Progenitor cell of endocrine pancreas (in vitro differentiated cells): Measurements from ENCODE around the gene RFPL3. TPM values are rescaled to one million over a fixed set of nuclear protein-coding genes. Genes with fewer than 3 reads are reported as not detected.

Experiments
- DNase-seq: peaks from one replicate; pipeline ENCODE4 v3.0.0; 2021; ENCODE audit warnings: low spot score; ENCODE audit not compliant: unreplicated experiment
- H3K27ac Mint-ChIP-seq: 2 replicates; pipeline ENCODE4 v1.8.0; 2021; ENCODE audit warnings: mild to moderate bottlenecking, moderate library complexity, mixed read lengths
- H3K27me3 Mint-ChIP-seq: 2 replicates; pipeline ENCODE4 v1.8.0; 2021; ENCODE audit warnings: mixed read lengths
- H3K36me3 Mint-ChIP-seq: 2 replicates; pipeline ENCODE4 v1.8.0; 2022; ENCODE audit warnings: mixed read lengths; ENCODE audit not compliant: insufficient read depth
- H3K4me1 Mint-ChIP-seq: 2 replicates; pipeline ENCODE4 v1.8.0; 2021; ENCODE audit warnings: low read depth, mixed read lengths
- H3K4me3 Mint-ChIP-seq: 2 replicates; pipeline ENCODE4 v1.8.0; 2021; ENCODE audit warnings: low read depth, mild to moderate bottlenecking, moderate library complexity, mixed read lengths
- H3K9me3 Mint-ChIP-seq: 2 replicates; pipeline ENCODE4 v1.8.0; 2021; ENCODE audit warnings: low read depth, mixed read lengths
- total RNA-seq: library from RNA; stranded (reverse); gene quantifications from 2 replicates; pipeline ENCODE4 v1.2.1, GENCODE V29; 2021
- TF ChIP-seq, protein P1 (sequence below): fragments of 200-600 bp; sonication (generic); IDR thresholded peaks from one replicate; pipeline ENCODE4 v1.5.0; 2021; ENCODE audit warnings: antibody characterized with exemption, mild to moderate bottlenecking; ENCODE audit not compliant: unreplicated experiment

RFPL3 gene
- total RNA-seq, 1 donor from 2014 or later: not detected

DNA sequence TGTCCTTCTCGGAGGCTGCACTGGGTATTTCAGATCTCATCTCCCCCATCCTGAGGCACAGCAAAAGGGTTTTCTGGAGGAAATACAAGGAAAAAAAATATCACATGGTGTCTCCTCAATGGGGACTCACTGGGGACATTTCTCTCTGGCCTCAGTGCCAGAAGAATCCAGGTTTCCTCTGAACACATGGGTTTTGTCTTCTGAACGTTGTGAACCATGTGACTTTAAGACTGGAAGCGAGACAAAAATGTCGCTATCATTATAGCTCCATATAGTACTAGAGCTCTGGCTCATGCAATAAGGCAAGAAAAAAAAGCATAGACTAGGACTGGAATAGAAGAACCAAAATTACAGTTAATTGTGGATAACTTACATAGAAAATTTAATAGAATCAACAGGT, 44.9 kb upstream of the RFPL3 start:
- TF ChIP-seq, protein P1, sequence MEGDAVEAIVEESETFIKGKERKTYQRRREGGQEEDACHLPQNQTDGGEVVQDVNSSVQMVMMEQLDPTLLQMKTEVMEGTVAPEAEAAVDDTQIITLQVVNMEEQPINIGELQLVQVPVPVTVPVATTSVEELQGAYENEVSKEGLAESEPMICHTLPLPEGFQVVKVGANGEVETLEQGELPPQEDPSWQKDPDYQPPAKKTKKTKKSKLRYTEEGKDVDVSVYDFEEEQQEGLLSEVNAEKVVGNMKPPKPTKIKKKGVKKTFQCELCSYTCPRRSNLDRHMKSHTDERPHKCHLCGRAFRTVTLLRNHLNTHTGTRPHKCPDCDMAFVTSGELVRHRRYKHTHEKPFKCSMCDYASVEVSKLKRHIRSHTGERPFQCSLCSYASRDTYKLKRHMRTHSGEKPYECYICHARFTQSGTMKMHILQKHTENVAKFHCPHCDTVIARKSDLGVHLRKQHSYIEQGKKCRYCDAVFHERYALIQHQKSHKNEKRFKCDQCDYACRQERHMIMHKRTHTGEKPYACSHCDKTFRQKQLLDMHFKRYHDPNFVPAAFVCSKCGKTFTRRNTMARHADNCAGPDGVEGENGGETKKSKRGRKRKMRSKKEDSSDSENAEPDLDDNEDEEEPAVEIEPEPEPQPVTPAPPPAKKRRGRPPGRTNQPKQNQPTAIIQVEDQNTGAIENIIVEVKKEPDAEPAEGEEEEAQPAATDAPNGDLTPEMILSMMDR: no peak
- no peak overlapping the region for H3K4me3 Mint-ChIP-seq
- no peak overlapping the region for H3K27ac Mint-ChIP-seq
- no peaks in the 10 kb centered on the region for H3K9me3 Mint-ChIP-seq
- DNase-seq: no peak
- H3K36me3 Mint-ChIP-seq: no peaks in the 10 kb centered on the region
- peaks cover 3% of the 10 kb centered on the region for H3K27me3 Mint-ChIP-seq
- no peaks in the 10 kb centered on the region for H3K4me1 Mint-ChIP-seq

- DNase-seq: no peak
- Mint-ChIP-seq H3K9me3 (no peaks in the 10 kb centered on the region), H3K4me1 (no peaks in the 10 kb centered on the region), H3K27me3 (peaks cover 6% of the 10 kb centered on the region), H3K4me3 (no peak overlapping the region), H3K36me3 (no peaks in the 10 kb centered on the region), H3K27ac (no peak overlapping the region)
- TF ChIP-seq, protein P1: no peak
Measured at GRCh38 chr22:32313532-32313931, 44.1 kb upstream of the RFPL3 start.

- H3K27ac Mint-ChIP-seq: no peak overlapping the region
- H3K9me3 Mint-ChIP-seq: no peaks in the 10 kb centered on the region
- TF ChIP-seq, protein P1: no peak
- peaks cover 4% of the 10 kb centered on the region for H3K4me1 Mint-ChIP-seq
- H3K4me3 Mint-ChIP-seq: no peak overlapping the region
- peaks cover 6% of the 10 kb centered on the region for H3K27me3 Mint-ChIP-seq
- DNase-seq: no peak
- no peaks in the 10 kb centered on the region for H3K36me3 Mint-ChIP-seq
Measured at GRCh38 chr22:32317524-32317923, 40.1 kb upstream of the RFPL3 start.

- TF ChIP-seq, protein P1: no peak
- no peaks in the 10 kb centered on the region for H3K9me3 Mint-ChIP-seq
Measured at GRCh38 chr22:32318361-32318760, 39.3 kb upstream of the RFPL3 start.

DNA sequence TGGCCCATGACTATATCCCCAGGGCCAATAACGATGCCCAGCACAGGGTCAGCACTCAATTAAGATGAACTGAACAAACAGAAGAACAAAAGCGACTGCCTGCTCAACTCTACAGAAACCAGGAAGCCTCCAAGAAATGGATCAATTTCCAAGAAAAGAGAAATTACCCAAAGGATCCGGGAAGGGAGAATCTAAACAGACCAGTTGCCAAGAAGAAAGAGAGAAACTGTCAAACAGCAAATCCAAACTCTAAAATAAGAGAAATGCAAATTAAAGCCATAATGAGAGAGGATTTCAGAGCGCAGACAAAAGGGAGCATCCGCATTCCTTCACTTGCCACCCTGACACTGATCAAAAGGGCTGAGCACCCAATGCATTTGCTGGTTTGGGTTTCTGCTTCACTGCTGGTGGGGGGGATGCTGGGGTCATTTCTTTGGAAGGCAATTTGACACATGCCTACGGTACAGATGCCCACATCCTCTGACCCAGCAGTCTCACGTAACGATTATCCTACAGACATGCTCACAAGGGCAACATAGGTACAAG, 37.7 kb upstream of the RFPL3 start:
- TF ChIP-seq, protein P1: no peak
- no peak overlapping the region for H3K27ac Mint-ChIP-seq
- no peaks in the 10 kb centered on the region for H3K36me3 Mint-ChIP-seq
- DNase-seq: no peak
- H3K4me1 Mint-ChIP-seq: peaks cover 4% of the 10 kb centered on the region
- no peak overlapping the region for H3K4me3 Mint-ChIP-seq
- no peaks in the 10 kb centered on the region for H3K9me3 Mint-ChIP-seq
- H3K27me3 Mint-ChIP-seq: peaks cover 6% of the 10 kb centered on the region

More at GRCh38 chr22:32318361-32318760, 39.3 kb upstream of the RFPL3 start:
- Mint-ChIP-seq H3K36me3 (no peaks in the 10 kb centered on the region), H3K4me3 (no peak overlapping the region), H3K27ac (no peak overlapping the region), H3K27me3 (peaks cover 6% of the 10 kb centered on the region), H3K4me1 (peaks cover 4% of the 10 kb centered on the region)
- no peak for DNase-seq
